Activated naive CD4-positive, alpha-beta T cell treated with anti-CD3 and anti-CD28 coated beads, Interleukin-2, amount 10 ng/mL, durations not matched to agents 7 days and 5 days (primary cell): ENCODE data around the gene CASD1.

Experiments used
- CTCF ChIA-PET: fragments of 350-600 bp; sonication (Branson Sonifier 250); formaldehyde crosslinking; loops from one replicate; lab custom pipeline; 2021; ENCODE audit warnings: antibody characterized with exemption; lab: Charles Lee
- DNase-seq: peaks from one replicate; pipeline ENCODE4 v3.0.0-alpha.2; 2020
- H3K27ac Mint-ChIP-seq: one replicate; pipeline ENCODE4 v1.8.0; 2021; ENCODE audit warnings: mild to moderate bottlenecking, moderate library complexity, mixed read lengths
- H3K27me3 Mint-ChIP-seq: one replicate; pipeline ENCODE4 v1.8.0; 2021; ENCODE audit warnings: mild to moderate bottlenecking, mixed read lengths
- H3K36me3 Mint-ChIP-seq: one replicate; pipeline ENCODE4 v1.8.0; 2021; ENCODE audit warnings: mixed read lengths
- H3K4me1 Mint-ChIP-seq: one replicate; pipeline ENCODE4 v1.8.0; 2021; ENCODE audit warnings: mixed read lengths
- H3K4me3 Mint-ChIP-seq: one replicate; pipeline ENCODE4 v1.8.0; 2021; ENCODE audit warnings: mild to moderate bottlenecking, moderate library complexity, mixed read lengths
- H3K9me3 Mint-ChIP-seq: one replicate; pipeline ENCODE4 v1.8.0; 2021; ENCODE audit warnings: mixed read lengths

The CASD1 gene

DNA sequence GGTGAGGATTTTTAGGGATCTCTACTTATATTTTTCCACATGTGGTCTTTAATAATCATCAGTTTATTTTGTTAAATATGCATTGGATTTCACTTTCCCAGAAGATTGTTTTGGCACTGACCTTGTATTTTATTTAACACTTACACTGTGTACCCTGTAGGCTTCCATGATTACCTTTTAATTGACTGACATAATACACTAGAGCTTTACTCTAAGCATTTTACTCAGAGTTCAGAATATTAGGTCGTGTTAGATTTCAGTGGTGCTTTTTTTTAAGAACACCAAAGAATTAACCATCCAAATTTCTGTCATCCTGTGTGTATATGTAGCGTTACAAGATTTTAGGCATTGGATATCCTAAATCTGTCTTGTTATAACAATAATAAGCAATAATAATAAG, 23.1 kb downstream of the CASD1 start:
- Mint-ChIP-seq H3K36me3 (peaks cover 24% of the 10 kb centered on the region), H3K9me3 (no peaks in the 10 kb centered on the region), H3K4me1 (no peaks in the 10 kb centered on the region), H3K27ac (no peak overlapping the region), H3K4me3 (no peak overlapping the region), H3K27me3 (no peaks in the 10 kb centered on the region)
- no peak for DNase-seq
- CTCF ChIA-PET: no interaction called here

DNA sequence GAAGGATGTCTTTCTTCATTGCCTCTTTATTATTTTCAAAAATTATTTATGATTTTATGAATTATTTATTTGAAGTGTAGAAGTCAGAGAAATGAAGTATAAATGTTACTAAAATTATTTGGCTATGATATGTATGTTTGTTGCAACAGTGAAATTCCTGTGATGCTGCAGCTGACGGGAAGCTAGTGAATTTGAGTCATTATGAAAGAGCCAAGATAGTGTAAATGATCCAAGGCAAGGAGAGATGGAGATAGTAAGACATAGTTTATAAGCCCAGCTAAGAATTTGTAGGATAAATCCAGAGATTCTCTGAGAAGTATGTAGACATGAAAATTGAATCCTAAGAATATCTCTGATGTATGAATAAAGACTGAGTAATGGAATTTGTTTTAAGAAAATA, 30.8 kb downstream of the CASD1 start:
- Mint-ChIP-seq H3K36me3 (peaks cover 15% of the 10 kb centered on the region), H3K27ac (no peak overlapping the region)
- CTCF ChIA-PET: no interaction called here

DNA sequence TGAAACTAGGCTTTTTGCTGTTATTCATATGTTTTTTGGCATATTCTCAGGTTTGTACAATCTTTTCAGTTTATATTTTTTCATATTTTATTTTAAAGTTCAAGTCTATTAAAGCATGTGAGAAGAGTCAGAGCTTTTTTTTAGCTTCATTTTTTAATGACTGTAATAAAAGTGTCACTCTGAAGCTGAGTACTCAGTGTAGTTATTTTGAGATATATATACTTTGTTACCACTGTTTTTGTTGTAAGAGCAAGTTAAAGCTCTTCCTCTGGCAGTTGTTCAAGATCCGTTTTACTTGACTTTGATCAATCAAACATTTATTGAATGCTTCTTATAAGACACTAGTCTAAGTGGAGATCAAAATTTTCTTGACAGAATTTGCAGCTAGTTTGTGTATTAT, 37.5 kb downstream of the CASD1 start:
- CTCF ChIA-PET: no interaction called here
- Mint-ChIP-seq H3K4me1 (no peaks in the 10 kb centered on the region), H3K9me3 (no peaks in the 10 kb centered on the region), H3K36me3 (peaks cover 11% of the 10 kb centered on the region), H3K27me3 (no peaks in the 10 kb centered on the region), H3K27ac (no peak overlapping the region), H3K4me3 (no peak overlapping the region)
- no peak for DNase-seq

More for the DNA sequence above, 30.8 kb downstream of the CASD1 start:
- Mint-ChIP-seq H3K9me3 (no peaks in the 10 kb centered on the region), H3K27me3 (no peaks in the 10 kb centered on the region), H3K4me3 (no peak overlapping the region), H3K4me1 (no peaks in the 10 kb centered on the region)
- no peak for DNase-seq

DNA sequence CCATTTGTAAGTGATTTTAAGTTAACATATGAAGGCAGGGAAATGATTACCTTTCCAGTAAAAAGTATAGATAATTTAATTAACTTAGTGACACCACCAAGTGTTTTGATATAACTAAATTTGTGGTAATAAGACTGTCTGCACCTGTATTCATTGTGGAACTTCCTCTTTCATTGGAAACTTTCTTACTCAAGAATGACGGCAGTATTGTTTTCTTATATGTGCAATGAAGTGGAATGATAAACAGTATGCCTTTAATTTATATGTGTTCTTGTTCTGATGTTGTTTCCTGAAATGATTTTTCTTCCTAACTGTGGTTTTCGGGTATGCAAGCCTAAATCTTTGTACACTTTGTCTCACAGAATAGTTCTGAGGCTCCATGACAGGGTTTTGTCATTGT, 46.4 kb downstream of the CASD1 start:
- Mint-ChIP-seq H3K4me3 (no peak overlapping the region), H3K27ac (no peak overlapping the region), H3K4me1 (no peaks in the 10 kb centered on the region), H3K36me3 (peaks cover 21% of the 10 kb centered on the region), H3K27me3 (no peaks in the 10 kb centered on the region), H3K9me3 (no peaks in the 10 kb centered on the region)
- CTCF ChIA-PET: no interaction called here
- no peak for DNase-seq

DNA sequence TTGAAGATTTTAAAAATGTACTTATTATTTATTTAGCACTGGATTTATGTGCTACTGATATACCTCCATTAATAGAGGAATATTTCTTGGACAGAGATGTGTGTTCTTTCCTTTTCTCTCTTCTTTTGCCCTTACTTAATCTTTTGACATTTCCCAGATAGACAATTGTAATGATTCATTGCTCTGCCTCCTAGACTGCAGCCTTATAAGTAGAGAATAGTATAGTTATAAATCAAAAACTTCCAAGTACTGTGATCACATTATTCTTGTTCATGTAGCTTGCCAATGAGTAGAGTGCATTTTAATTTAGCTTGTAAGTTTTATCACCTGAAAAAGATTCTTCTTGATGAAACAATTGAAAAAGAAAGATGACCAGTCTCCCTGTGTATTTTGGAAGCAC, 47.6 kb downstream of the CASD1 start:
- CTCF ChIA-PET: no interaction called here
- DNase-seq: no peak
- Mint-ChIP-seq H3K27ac (no peak overlapping the region), H3K9me3 (no peaks in the 10 kb centered on the region), H3K27me3 (no peaks in the 10 kb centered on the region), H3K4me3 (no peak overlapping the region), H3K4me1 (no peaks in the 10 kb centered on the region), H3K36me3 (peaks cover 20% of the 10 kb centered on the region)

DNA sequence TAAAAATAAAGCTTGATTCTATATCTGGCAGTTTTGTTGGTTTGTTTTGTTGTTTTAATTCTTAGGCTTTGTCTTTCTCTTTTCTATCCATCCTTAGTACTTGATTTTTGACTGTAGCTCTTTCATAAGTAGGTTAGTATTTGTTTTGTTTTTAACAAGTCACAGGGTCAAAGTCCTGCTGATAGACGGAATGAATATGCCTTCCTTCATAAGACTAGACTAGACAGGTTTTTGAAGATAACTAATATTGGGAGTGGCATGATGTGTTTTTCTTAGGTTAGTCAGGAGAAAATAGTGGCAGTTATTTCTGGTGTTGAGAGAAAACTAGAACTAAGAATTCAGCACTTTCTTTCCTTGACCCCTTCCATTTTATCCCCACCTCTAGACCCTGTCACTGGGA, 50.4 kb downstream of the CASD1 start:
- Mint-ChIP-seq H3K27ac (no peak overlapping the region), H3K4me3 (no peak overlapping the region), H3K27me3 (no peaks in the 10 kb centered on the region), H3K4me1 (no peaks in the 10 kb centered on the region), H3K36me3 (peaks cover 12% of the 10 kb centered on the region), H3K9me3 (no peaks in the 10 kb centered on the region)
- CTCF ChIA-PET: no interaction called here
- no peak for DNase-seq

DNA sequence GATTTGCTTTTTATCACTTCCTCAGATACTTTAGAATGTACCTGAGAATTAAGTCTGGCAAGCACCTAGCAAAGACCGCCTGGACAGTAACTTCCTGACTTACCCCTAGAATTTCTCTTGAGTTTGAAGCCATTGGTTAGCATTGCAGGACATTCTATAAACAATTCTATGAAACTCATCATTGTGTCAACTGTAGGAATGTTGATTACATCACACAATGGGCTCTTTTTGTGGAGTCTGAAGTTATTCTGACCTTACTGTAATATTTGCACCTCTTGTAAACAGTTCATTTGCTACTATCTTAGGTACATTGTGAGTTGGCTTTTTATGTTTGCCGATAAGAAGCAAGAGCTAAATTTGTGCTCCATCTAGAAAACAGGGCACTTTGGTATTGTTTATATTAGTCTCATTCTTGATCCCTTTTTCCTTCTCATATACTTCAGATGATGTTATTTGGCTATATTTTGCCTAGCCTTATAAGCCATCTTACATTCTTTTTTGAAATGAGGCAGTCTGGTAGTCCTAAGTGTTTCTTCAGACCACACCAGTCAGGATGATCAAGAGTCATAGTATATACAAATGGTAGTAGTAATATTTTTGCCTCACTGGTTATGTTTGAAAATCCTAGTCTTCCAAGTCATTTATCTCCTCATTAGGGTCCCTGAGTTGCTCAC, 52.4 kb downstream of the CASD1 start:
- H3K27me3 Mint-ChIP-seq: no peaks in the 10 kb centered on the region
- CTCF ChIA-PET: no interaction called here
- H3K4me1 Mint-ChIP-seq: no peaks in the 10 kb centered on the region
- DNase-seq: no peak
- no peak overlapping the region for H3K4me3 Mint-ChIP-seq
- H3K9me3 Mint-ChIP-seq: no peaks in the 10 kb centered on the region
- H3K36me3 Mint-ChIP-seq: peaks cover 7% of the 10 kb centered on the region
- no peak overlapping the region for H3K27ac Mint-ChIP-seq

DNA sequence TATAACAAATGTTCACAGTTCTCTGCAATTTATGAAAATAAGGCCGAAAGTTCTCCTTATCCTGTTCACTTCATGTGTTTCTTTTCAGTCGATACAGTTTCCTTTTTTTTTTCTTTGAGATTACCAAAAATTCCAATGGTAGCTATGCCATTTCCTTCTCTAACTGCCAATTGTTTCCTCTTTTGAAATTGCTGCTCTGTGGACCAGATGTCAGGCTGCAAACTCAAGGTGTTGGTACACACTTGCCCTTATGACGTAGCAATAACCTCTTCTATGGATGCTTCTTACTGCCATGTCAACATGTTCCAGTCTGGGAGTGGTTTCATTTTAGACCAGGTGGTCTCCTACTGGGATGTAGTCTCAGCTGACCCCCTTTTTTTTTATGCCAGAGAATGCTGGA, 52.9 kb downstream of the CASD1 start:
- H3K36me3 Mint-ChIP-seq: peaks cover 7% of the 10 kb centered on the region
- H3K9me3 Mint-ChIP-seq: no peaks in the 10 kb centered on the region
- H3K4me3 Mint-ChIP-seq: no peak overlapping the region
- DNase-seq: no peak
- no peaks in the 10 kb centered on the region for H3K27me3 Mint-ChIP-seq
- CTCF ChIA-PET: no interaction called here
- H3K27ac Mint-ChIP-seq: no peak overlapping the region
- no peaks in the 10 kb centered on the region for H3K4me1 Mint-ChIP-seq

DNA sequence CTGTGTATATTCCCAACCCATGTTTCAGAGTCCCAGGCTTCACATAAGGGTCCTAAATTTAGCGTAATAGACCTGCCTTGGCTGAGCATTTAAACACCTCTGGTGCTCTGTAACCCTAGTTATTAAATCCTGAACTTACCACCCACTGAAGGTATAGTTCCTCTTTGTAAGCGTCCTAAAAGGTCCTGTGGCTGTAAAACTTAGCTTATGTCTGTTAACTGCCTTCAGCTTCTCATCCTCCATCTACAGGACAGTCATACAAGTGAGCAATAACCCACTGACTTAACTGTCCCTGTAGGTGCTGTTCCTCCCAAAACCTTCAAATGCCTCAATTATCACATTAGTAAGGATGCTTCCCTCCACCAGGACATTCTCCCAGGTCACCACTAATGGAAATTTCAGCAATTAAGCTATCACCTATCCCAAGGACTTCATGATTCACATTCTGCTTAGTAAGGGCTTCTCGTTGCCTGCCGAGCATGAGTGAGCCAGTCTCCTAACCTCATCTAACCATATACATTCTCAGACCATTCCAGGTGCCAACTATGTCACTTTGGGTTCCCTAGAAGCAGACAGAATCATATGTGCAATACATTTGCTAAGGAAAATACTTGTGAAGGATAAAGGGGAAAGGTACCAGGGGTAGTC, 55.8 kb downstream of the CASD1 start:
- Mint-ChIP-seq H3K36me3 (peaks cover 1% of the 10 kb centered on the region), H3K27ac (no peak overlapping the region)
- CTCF ChIA-PET: no interaction called here

DNA sequence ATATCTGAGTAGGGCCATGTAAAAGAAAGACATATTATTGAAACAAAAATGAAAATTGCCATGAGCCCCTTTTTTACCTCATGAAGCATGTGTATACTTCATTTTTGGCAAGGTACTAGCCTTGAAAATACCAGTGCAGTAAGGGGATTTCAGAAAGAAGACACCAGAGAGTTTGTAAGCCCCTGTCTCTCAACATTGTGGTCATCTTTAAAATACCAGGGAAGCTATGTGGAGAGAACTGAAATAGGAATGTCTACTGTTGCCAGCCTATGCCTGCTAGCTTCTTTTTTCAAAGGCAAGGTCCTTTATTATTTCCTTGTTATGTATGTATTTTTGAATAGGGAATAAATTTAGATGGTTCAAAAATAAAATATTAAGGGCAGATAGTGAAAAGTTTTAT, 57.8 kb downstream of the CASD1 start:
- Mint-ChIP-seq H3K36me3 (peaks cover 5% of the 10 kb centered on the region), H3K4me3 (no peak overlapping the region), H3K4me1 (no peaks in the 10 kb centered on the region), H3K27me3 (no peaks in the 10 kb centered on the region), H3K27ac (no peak overlapping the region), H3K9me3 (no peaks in the 10 kb centered on the region)
- no peak for DNase-seq
- CTCF ChIA-PET: no interaction called here

More for the DNA sequence above, 55.8 kb downstream of the CASD1 start:
- Mint-ChIP-seq H3K4me3 (no peak overlapping the region), H3K27me3 (no peaks in the 10 kb centered on the region), H3K9me3 (no peaks in the 10 kb centered on the region), H3K4me1 (no peaks in the 10 kb centered on the region)
- DNase-seq: no peak

DNA sequence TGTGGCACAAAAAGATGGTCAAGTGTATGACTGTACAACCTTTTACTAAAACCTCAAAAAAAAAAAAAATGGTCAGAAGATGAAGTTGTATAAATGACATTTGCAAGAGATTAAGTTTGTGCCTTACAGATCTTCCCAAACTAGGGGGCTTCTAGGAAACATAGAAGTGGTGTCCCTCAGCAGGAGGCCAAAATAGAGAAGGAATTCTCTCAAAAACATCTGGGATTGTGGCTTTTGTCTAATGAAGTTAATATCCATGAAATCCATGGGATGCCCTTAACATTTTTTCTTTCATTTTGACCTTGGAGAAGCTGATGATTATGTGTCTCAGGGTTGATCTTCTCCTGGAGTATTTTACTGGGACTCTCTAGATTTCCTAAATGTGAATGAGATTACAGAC, 62.2 kb downstream of the CASD1 start:
- Mint-ChIP-seq H3K4me1 (no peaks in the 10 kb centered on the region), H3K27ac (no peak overlapping the region), H3K36me3 (peaks cover 28% of the 10 kb centered on the region), H3K9me3 (peaks cover 19% of the 10 kb centered on the region), H3K27me3 (no peaks in the 10 kb centered on the region), H3K4me3 (no peak overlapping the region)
- CTCF ChIA-PET: no interaction called here
- DNase-seq: no peak

DNA sequence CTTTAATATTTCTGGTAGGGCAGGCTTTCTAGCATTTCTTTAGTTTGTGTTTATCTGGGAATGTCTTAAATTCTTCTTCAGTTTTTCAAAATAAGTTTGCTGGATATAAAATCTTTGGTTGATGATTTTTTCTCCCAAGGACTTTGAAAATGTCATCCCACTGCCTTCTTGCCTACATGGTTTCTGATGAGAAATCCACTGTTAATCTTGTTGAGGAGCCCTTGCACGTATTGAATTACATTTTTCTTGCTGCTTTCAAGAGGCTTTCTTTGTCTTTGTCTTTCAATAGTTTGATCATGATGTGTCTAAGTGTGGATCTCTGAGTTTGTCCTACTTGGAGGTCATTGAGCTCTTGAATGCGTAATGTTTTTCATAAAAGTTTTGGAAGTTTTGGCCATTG, 66.0 kb downstream of the CASD1 start:
- H3K4me3 Mint-ChIP-seq: no peak overlapping the region
- no peak for DNase-seq
- no peaks in the 10 kb centered on the region for H3K4me1 Mint-ChIP-seq
- H3K9me3 Mint-ChIP-seq: peaks cover 19% of the 10 kb centered on the region
- H3K27ac Mint-ChIP-seq: no peak overlapping the region
- H3K27me3 Mint-ChIP-seq: no peaks in the 10 kb centered on the region
- peaks cover 33% of the 10 kb centered on the region for H3K36me3 Mint-ChIP-seq
- CTCF ChIA-PET: no interaction called here

DNA sequence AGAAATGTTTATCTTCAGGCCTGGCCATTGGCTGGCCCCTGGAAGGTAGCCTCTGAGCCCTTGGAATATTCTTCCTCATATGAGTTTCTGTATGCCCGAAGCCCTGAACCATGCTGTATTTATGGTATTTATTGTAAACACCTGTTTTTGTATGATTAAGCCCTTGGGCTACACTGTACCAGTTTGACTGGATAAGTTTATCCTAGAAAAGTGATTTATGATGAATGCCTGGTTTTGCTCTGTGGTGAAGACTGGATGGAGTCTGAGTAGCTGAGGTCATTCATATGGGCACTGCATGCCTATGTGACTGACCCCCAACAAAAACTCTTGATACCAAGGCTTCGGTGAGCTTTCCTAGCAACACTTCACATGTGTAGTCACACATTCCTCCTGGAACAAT, 66.7 kb downstream of the CASD1 start:
- CTCF ChIA-PET: no interaction called here
- peaks cover 32% of the 10 kb centered on the region for H3K36me3 Mint-ChIP-seq

DNA sequence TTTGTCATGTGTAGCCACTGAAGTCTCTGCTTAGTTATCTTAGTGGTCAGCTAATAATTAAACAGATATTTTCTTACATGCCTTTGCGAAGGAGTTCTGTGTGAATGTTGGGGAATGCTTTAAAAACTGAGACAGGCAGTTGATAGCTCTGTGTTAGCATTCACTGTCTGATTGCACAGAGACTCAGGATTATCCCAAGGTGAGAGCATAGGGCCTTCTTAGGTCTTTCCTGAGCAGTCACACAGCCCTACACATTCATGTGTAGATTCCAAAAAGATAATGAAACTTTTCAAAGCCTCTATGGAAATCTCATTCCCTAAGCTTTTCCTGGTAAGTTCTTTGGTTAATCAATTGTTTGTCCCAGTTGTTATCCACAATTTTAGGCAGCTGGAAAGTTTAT, 67.7 kb downstream of the CASD1 start:
- DNase-seq: no peak
- H3K27ac Mint-ChIP-seq: no peak overlapping the region
- CTCF ChIA-PET: no interaction called here
- H3K36me3 Mint-ChIP-seq: peaks cover 29% of the 10 kb centered on the region
- H3K4me3 Mint-ChIP-seq: no peak overlapping the region
- H3K9me3 Mint-ChIP-seq: peaks cover 19% of the 10 kb centered on the region
- H3K4me1 Mint-ChIP-seq: no peaks in the 10 kb centered on the region
- no peaks in the 10 kb centered on the region for H3K27me3 Mint-ChIP-seq

More for the DNA sequence above, 66.7 kb downstream of the CASD1 start:
- Mint-ChIP-seq H3K27ac (no peak overlapping the region), H3K27me3 (no peaks in the 10 kb centered on the region), H3K4me3 (no peak overlapping the region), H3K9me3 (peaks cover 19% of the 10 kb centered on the region), H3K4me1 (no peaks in the 10 kb centered on the region)
- no peak for DNase-seq

DNA sequence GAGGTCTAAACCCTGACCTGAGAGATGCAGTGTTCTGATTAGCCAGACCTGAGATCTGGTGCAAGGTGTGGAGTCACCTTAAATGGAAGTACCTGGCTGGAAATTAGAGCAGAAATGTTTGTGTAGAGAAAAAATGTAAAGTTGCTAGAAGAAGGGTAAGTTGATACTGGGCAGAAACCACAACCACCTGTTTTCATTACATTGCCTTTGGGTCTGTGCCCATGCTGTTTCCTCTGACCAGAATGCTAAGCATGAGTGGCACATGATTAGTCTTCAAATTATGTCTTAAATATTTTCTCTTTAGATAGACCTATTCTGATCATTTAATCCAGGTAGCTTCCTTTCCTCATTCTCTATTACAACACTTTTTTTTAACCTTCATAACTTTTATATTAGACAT, 69.0 kb downstream of the CASD1 start:
- H3K27ac Mint-ChIP-seq: no peak overlapping the region
- peaks cover 17% of the 10 kb centered on the region for H3K9me3 Mint-ChIP-seq
- H3K4me3 Mint-ChIP-seq: no peak overlapping the region
- CTCF ChIA-PET: no interaction called here
- H3K36me3 Mint-ChIP-seq: peaks cover 29% of the 10 kb centered on the region
- no peaks in the 10 kb centered on the region for H3K4me1 Mint-ChIP-seq
- DNase-seq: no peak
- no peaks in the 10 kb centered on the region for H3K27me3 Mint-ChIP-seq
